Lower leg skin (tissue), 4 donors: ENCODE results near the gene SMG6. TPM values are rescaled to one million over a fixed set of nuclear protein-coding genes. Genes with fewer than 3 reads are reported as not detected.

ENCODE experiments used
- DNase-seq, 2 donors: peaks; one replicate each; pipeline ENCODE4 v3.0.0-alpha.2; 2019; ENCODE audit warnings: low spot score in 2 of 2
- H3K4me3 ChIP-seq: fragments of 200-600 bp; sonication (generic); 2 replicates; pipeline ENCODE4 v1.5.1; 2017; ENCODE audit warnings: mild to moderate bottlenecking, low read depth; ENCODE audit not compliant: poor library complexity, severe bottlenecking
- POLR2A ChIP-seq, 2 donors: fragments of 450-650 bp; IDR thresholded peaks; one replicate each; pipeline ENCODE4 v1.6.1; 2016 to 2017; ENCODE audit warnings: antibody characterized with exemption in 2 of 2, mild to moderate bottlenecking in 1 of 2, moderate library complexity in 1 of 2
- WGBS, 2 donors: methylation state at CpG; one replicate each; pipeline ENCODE4 v1.1.5; 2018; 5-methylcytosine and 5-hydroxymethylcytosine counted together
- intact Hi-C: fragments of 100-400 bp; cut with DNase I; formaldehyde crosslinking; loops from one replicate; pipeline ENCODE4 v1.15.0; 2023; ENCODE audit warnings: low total_unique reads
- total RNA-seq, 4 donors: library from RNA; depleted of rRNA; stranded (reverse); fragments of >200 nt; gene quantifications; one replicate each; pipeline ENCODE4 v1.1.0, GENCODE V29; 2016
- TF ChIP-seq, protein P1 (sequence below), 3 donors: fragments of 450-650 bp; IDR thresholded peaks; one replicate each; pipeline ENCODE4 v1.5.1; 2016; ENCODE audit warnings: antibody characterized with exemption in 3 of 3, mild to moderate bottlenecking in 3 of 3, moderate library complexity in 2 of 3

SMG6 gene
- total RNA-seq, 4 donors from 2014 or later = 22.5 to 54.6 (median 29.5) TPM

- H3K4me3 ChIP-seq = no peak overlapping the region
- TF ChIP-seq POLR2A (IDR thresholded peaks at IDR 0.05) = no peak
- TF ChIP-seq, protein P1, sequence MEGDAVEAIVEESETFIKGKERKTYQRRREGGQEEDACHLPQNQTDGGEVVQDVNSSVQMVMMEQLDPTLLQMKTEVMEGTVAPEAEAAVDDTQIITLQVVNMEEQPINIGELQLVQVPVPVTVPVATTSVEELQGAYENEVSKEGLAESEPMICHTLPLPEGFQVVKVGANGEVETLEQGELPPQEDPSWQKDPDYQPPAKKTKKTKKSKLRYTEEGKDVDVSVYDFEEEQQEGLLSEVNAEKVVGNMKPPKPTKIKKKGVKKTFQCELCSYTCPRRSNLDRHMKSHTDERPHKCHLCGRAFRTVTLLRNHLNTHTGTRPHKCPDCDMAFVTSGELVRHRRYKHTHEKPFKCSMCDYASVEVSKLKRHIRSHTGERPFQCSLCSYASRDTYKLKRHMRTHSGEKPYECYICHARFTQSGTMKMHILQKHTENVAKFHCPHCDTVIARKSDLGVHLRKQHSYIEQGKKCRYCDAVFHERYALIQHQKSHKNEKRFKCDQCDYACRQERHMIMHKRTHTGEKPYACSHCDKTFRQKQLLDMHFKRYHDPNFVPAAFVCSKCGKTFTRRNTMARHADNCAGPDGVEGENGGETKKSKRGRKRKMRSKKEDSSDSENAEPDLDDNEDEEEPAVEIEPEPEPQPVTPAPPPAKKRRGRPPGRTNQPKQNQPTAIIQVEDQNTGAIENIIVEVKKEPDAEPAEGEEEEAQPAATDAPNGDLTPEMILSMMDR (IDR thresholded peaks at IDR 0.05) = no peak
- no peak for DNase-seq
- intact Hi-C loops = no loop called here
- WGBS, 2 donors = 64 to 66% methylated on average over 4 of the region's 4 CpGs
Measured at GRCh38 chr17:2177235-2177811, 126.3 kb downstream of the SMG6 start.

GRCh38 chr17:2176499-2177169 lies 127.0 kb downstream of the SMG6 start:
- WGBS, 2 donors = 80% methylated on average over 8 of the region's 8 CpGs
- TF ChIP-seq, protein P1 (IDR thresholded peaks at IDR 0.05) = no peak
- no peak for TF ChIP-seq POLR2A (IDR thresholded peaks at IDR 0.05)
- intact Hi-C loops = no loop called here
- no peak overlapping the region for H3K4me3 ChIP-seq
- DNase-seq = peak in 1 of 2 donors; percentile 68

GRCh38 chr17:2175294-2175628 lies 128.3 kb downstream of the SMG6 start:
- WGBS, 2 donors = 56 to 58% methylated on average over 5 of the region's 5 CpGs

GRCh38 chr17:2174468-2175293 lies 128.9 kb downstream of the SMG6 start:
- 39 to 49% methylated on average over 24 of the region's 24 CpGs for WGBS, 2 donors
- no peak for DNase-seq
- TF ChIP-seq, protein P1 (IDR thresholded peaks at IDR 0.05) = no peak
- no peak for TF ChIP-seq POLR2A (IDR thresholded peaks at IDR 0.05)
- H3K4me3 ChIP-seq = no peak overlapping the region
- intact Hi-C loops = loop anchor here (5.0 kb wide), 1 partner anchor 63 kb away; no protein-coding TSS in a partner anchor

More at GRCh38 chr17:2175294-2175628, 128.3 kb downstream of the SMG6 start:
- H3K4me3 ChIP-seq = no peak overlapping the region
- no peak for DNase-seq
- intact Hi-C loops = no loop called here
- no peak for TF ChIP-seq POLR2A (IDR thresholded peaks at IDR 0.05)
- TF ChIP-seq, protein P1 (IDR thresholded peaks at IDR 0.05) = no peak

DNA sequence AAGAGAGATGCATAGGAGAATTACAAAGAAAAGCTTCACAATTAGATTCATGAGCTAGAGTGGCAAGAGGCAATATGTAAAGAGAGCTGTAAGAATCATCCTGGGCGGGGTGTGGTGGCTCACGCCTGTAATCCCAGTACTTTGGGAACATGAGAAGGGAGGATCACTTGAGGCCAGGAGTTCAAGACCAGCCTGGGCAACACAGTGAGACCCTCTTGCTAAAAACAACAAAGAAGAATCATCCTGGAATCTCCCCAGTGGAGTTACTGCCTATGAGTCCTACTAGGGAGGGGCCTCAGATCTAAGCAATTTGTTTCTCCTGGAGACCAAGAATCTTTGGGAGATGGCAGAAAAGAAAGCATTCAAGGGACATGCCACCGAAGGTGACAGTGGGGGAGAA lies 129.6 kb downstream of the SMG6 start:
- WGBS, 2 donors = 58% methylated on average over 3 of the region's 3 CpGs
- no peak overlapping the region for H3K4me3 ChIP-seq

More for the DNA sequence above, 129.6 kb downstream of the SMG6 start:
- no peak for TF ChIP-seq POLR2A (IDR thresholded peaks at IDR 0.05)
- TF ChIP-seq, protein P1 (IDR thresholded peaks at IDR 0.05) = no peak
- intact Hi-C loops = loop anchor here (5.0 kb wide), 1 partner anchor 63 kb away; no protein-coding TSS in a partner anchor
- DNase-seq = no peak
